ENCODE data around the gene CFAP47.

The CFAP47 gene

GRCh38 chrX:36266155-36266554 lies 346.6 kb downstream of the CFAP47 start:
- DNase-seq = no peak

GRCh38 chrX:36310136-36310535 lies 390.6 kb downstream of the CFAP47 start:
- DNase-seq = no peak

GRCh38 chrX:36314303-36314702 lies 394.8 kb downstream of the CFAP47 start:
- DNase-seq = no peak

GRCh38 chrX:36334572-36334971 lies 415.0 kb downstream of the CFAP47 start:
- no peak for DNase-seq

DNA sequence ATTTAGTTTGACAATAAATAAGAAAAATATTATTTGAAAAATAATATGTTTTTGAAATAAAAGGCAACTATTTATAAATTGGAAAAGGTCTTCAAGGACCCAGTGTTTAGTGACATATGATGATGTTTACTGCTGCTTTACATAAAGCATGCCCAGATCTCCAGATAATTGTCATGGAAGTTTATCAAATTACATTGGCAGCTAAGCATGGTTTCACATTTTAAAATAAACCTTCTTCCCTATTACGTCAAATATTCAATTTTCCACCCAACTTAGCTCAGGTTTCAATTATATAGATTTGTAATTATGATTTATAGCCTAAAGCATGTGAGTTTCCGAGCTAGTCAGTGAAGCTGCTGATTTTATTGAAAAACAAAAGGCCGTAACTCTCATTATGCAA lies 417.2 kb downstream of the CFAP47 start:
- no peak for DNase-seq

DNA sequence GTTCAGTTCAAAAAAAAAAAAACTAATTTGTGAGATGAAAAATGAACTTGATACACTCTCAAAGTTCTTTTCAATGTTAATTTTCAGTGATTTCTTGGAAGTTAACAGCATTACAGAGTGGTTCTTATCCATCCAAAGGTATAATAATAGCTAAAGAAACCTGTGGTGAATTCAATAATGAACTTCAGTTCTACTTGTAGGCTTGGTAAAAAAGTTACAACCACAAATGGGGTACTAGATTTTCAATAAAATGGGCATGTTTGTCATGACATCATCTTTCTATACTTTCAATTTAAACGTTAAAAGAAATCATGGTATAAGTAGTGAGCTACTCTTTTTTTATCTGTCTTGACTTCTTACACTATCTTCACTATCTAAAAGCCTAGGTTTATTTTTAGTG lies 424.8 kb downstream of the CFAP47 start:
- DNase-seq = no peak

DNA sequence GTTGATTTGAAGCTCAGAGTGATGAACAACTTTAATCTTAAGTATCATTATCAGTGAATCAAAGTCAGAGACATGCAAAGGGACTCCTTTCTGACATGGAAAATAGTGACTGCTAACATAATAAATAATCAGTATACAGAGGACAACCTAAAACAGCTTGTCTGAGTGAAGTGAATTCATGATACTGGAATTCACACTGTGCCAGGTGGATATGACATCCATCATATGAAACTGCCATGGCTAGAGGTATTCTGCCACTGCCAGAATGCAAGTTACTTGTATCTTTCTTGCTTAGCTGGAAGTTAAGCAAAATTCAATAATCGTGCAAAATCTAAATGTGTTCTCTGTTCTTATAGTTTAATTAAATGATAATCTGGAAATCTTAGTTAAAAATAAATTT lies 429.0 kb downstream of the CFAP47 start:
- DNase-seq = no peak

DNA sequence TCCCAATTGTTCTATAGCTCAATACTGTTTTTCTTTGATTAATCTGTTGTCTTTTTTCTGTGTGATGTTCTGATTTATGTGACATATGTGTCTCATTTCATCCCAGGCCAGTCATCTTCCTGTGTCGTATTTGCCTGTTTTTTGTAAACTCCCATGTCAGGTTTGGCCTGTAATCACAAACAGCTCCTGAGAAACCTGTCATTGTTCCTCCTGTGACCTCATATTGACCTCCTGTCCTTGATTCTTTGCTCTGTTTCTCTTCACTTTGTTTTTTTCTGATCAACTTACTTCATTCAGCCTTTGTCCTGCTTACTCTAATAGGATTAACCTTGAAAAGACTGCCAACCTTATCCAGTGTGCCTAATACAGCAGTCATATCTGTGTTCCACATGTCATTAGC lies 438.3 kb downstream of the CFAP47 start:
- no peak for DNase-seq

- no peak for DNase-seq
Measured at GRCh38 chrX:36364262-36364661, 444.7 kb downstream of the CFAP47 start.

GRCh38 chrX:36383495-36383894 lies 464.0 kb downstream of the CFAP47 start:
- DNase-seq = no peak

GRCh38 chrX:36388901-36389300 lies 469.4 kb downstream of the CFAP47 start:
- DNase-seq = no peak

GRCh38 chrX:36401774-36402173 lies 482.2 kb downstream of the CFAP47 start:
- DNase-seq = no peak

DNA sequence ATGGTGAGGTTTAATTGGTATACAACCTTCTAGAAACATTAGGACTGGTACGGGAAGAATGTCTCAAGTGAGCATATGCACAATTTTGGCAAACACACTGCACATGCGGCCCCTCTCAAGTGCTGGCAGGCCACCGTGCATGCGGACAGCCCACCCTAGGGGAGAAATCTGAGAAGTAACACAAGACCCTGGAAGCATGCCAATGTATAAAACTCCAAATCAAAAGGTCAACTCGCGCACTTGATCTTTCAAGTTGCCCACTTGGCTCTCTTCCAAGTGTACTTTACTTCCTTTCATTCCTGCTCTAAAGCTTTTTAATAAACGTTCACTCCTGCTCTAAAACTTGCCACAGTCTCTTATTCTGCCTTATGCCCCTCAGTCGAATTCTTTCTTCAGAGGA lies 488.3 kb downstream of the CFAP47 start:
- DNase-seq = no peak

DNA sequence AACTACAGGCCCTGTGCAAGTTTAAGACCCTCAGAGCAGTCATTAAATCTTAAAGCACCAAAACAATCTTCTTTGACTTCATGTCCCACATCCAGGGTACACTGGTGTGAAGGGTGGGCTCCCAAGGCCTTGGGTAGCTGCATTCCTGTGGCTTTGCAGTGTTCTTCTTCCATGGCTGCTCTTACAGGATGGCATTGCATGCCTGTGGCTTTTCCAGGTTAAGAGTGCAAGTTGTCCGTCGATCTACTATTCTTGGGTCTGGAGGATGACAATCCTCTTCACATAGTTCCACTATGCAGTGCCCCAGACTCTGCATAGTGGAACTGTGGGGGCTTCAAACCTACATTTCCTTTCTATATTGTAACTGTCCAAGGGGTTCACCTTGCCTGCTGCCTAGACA lies 494.5 kb downstream of the CFAP47 start:
- DNase-seq = no peak

- no peak for DNase-seq
Measured at GRCh38 chrX:36422368-36422767, 502.8 kb downstream of the CFAP47 start.

DNA sequence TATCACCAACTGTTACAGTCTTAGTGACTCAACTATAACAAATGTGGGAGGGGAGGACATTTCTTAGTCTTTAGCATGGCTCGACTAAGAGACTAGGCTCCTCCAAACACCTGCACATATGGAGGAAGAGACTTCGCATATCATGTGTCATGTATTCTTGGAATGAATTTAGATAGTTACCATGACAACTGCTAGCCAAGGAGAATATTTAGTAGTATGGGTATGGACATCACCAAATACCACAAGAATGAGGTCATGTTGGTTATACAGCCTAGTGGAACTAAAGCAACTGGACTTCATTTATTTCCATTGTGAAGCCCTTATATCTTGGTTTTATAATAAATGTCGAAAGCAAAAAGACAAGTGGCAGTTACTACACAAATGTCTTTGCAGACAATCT lies 512.3 kb downstream of the CFAP47 start:
- no peak for DNase-seq

GRCh38 chrX:36434522-36434921 lies 515.0 kb downstream of the CFAP47 start:
- no peak for DNase-seq

All from CD4-positive, alpha-beta T cell treated with Interleukin-12 subunit alpha and Interleukin-12 subunit beta, for 1 hour (primary cell).